ENCODE data around the gene GSTM3.
"Not testable (repeated sequence)": the region's sequence is repeated elsewhere in the genome, so short reads cannot be mapped to it uniquely, and the experiment has no call there.

The GSTM3 gene

GRCh38 chr1:109726007-109726406 lies 14.8 kb downstream of the GSTM3 start:
- DNase-seq = no peak

GRCh38 chr1:109725510-109725909 lies 15.3 kb downstream of the GSTM3 start:
- no peak for DNase-seq

GRCh38 chr1:109724933-109725332 lies 15.9 kb downstream of the GSTM3 start:
- no peak for DNase-seq

- no peak for DNase-seq
Observed at GRCh38 chr1:109722908-109723691, 17.7 kb downstream of the GSTM3 start.

- no peak for DNase-seq
Observed at GRCh38 chr1:109721971-109722370, 18.9 kb downstream of the GSTM3 start.

- no peak for DNase-seq
Observed at GRCh38 chr1:109721042-109721441, 19.8 kb downstream of the GSTM3 start.

GRCh38 chr1:109719337-109719837 lies 21.5 kb downstream of the GSTM3 start:
- no peak for DNase-seq

- no peak for DNase-seq
Observed at GRCh38 chr1:109718495-109718894, 22.3 kb downstream of the GSTM3 start.

GRCh38 chr1:109717729-109718128 lies 23.1 kb downstream of the GSTM3 start:
- no peak for DNase-seq

GRCh38 chr1:109716570-109717090 lies 24.2 kb downstream of the GSTM3 start:
- DNase-seq = no peak

- DNase-seq = no peak
Observed at GRCh38 chr1:109716121-109716520, 24.7 kb downstream of the GSTM3 start.

- no peak for DNase-seq
Observed at GRCh38 chr1:109714661-109715372, 26.0 kb downstream of the GSTM3 start.

- no peak for DNase-seq
Observed at GRCh38 chr1:109713636-109714035, 27.2 kb downstream of the GSTM3 start.

GRCh38 chr1:109712321-109712864 lies 28.4 kb downstream of the GSTM3 start:
- no peak for DNase-seq

- not testable (repeated sequence) for DNase-seq
Observed at GRCh38 chr1:109711593-109712320, 29.1 kb downstream of the GSTM3 start, which contains the start of gene GSTM5. Gene GSTM5, plus strand, starts transcription at chr1:109712251. Its CDS starts 62 bp downstream, at chr1:109712313.

- DNase-seq = not testable (repeated sequence)
Observed at GRCh38 chr1:109709822-109710221, 31.0 kb downstream of the GSTM3 start.

- not testable (repeated sequence) for DNase-seq
Observed at GRCh38 chr1:109708949-109709348, 31.9 kb downstream of the GSTM3 start.

GRCh38 chr1:109705411-109705810 lies 35.4 kb downstream of the GSTM3 start:
- no peak for DNase-seq

- DNase-seq = no peak
Observed at GRCh38 chr1:109704173-109704572, 36.7 kb downstream of the GSTM3 start.

- DNase-seq = not testable (repeated sequence)
Observed at GRCh38 chr1:109702940-109703339, 37.9 kb downstream of the GSTM3 start.

GRCh38 chr1:109697861-109698260 lies 43.0 kb downstream of the GSTM3 start:
- not testable (repeated sequence) for DNase-seq

- DNase-seq = no peak
Observed at GRCh38 chr1:109697066-109697465, 43.8 kb downstream of the GSTM3 start.

- DNase-seq = not testable (repeated sequence)
Observed at GRCh38 chr1:109695138-109695537, 45.7 kb downstream of the GSTM3 start.
